ENCODE results near the gene FBXW7.

- TF ChIP-seq CTCF (IDR thresholded peaks at IDR 0.05 in 2 of 3, conservative IDR thresholded peaks at IDR 0.05 in 1 of 3; ENCODE audit: borderline replicate concordance in 1 of 3, insufficient read depth in 1 of 3, low read depth in 2 of 3, low read length in 2 of 3) (no peak), JUND (IDR thresholded peaks at IDR 0.05) (no peak), ZFX (IDR thresholded peaks at IDR 0.05) (no peak), POLR2AphosphoS5 (IDR thresholded peaks at IDR 0.05; ENCODE audit: low read depth, low read length) (no peak), SIN3A (IDR thresholded peaks at IDR 0.05; ENCODE audit: low read depth) (no peak), EZH2 (IDR thresholded peaks at IDR 0.05) (no peak), POLR2A (IDR thresholded peaks at IDR 0.05; ENCODE audit: borderline replicate concordance, extremely low read depth, insufficient read depth, insufficient read length) (no peak), RAD21 (IDR thresholded peaks at IDR 0.05; ENCODE audit: low read depth) (no peak), EGR1 (IDR thresholded peaks at IDR 0.05; ENCODE audit: low read depth) (no peak)
Observed at GRCh38 chr4:152525878-152526277, 10.0 kb downstream of the FBXW7 start.

Measured in HCT116 (cell line).